ENCODE results near the gene DIAPH3.

The DIAPH3 gene

GRCh38 chr13:59730026-59730425, 433.7 kb downstream of the DIAPH3 start:
- Histone ChIP-seq H4K20me1 (no peaks in the 10 kb centered on the region), H3K4me1 (peaks cover 9% of the 10 kb centered on the region), H3K36me3 (no peaks in the 10 kb centered on the region), H3K9ac (no peak overlapping the region), H3K27ac (no peak overlapping the region), H3K4me2 (no peak overlapping the region), H3K27me3 (no peaks in the 10 kb centered on the region), H3K9me3 (no peaks in the 10 kb centered on the region), H3K4me3 (no peak overlapping the region)
- no peak for TF ChIP-seq Cebpa-rat (IDR thresholded peaks at IDR 0.05)

- no peaks in the 10 kb centered on the region for H3K36me3 ChIP-seq
- H4K20me1 ChIP-seq = no peaks in the 10 kb centered on the region
- no peak overlapping the region for H3K4me2 ChIP-seq
- H3K27ac ChIP-seq = no peak overlapping the region
- no peaks in the 10 kb centered on the region for H3K9me3 ChIP-seq
- H3K27me3 ChIP-seq = no peaks in the 10 kb centered on the region
- no peak overlapping the region for H3K9ac ChIP-seq
- peaks cover under 1% of the 10 kb centered on the region for H3K4me1 ChIP-seq
- no peak overlapping the region for H3K4me3 ChIP-seq
- TF ChIP-seq Cebpa-rat (IDR thresholded peaks at IDR 0.05) = no peak
Measured at GRCh38 chr13:59728896-59729545, 434.7 kb downstream of the DIAPH3 start.

GRCh38 chr13:59721926-59722910, 441.5 kb downstream of the DIAPH3 start:
- no peak overlapping the region for H3K27ac ChIP-seq

GRCh38 chr13:59715611-59716010, 448.1 kb downstream of the DIAPH3 start:
- Histone ChIP-seq H3K27me3 (no peaks in the 10 kb centered on the region), H3K4me1 (no peaks in the 10 kb centered on the region), H3K27ac (no peak overlapping the region), H3K9ac (no peak overlapping the region), H4K20me1 (no peaks in the 10 kb centered on the region), H3K9me3 (no peaks in the 10 kb centered on the region), H3K4me2 (no peak overlapping the region), H3K4me3 (no peak overlapping the region), H3K36me3 (no peaks in the 10 kb centered on the region)
- TF ChIP-seq Cebpa-rat (IDR thresholded peaks at IDR 0.05) = no peak

More at GRCh38 chr13:59721926-59722910, 441.5 kb downstream of the DIAPH3 start:
- Histone ChIP-seq H3K27me3 (no peaks in the 10 kb centered on the region), H4K20me1 (no peaks in the 10 kb centered on the region), H3K9me3 (no peaks in the 10 kb centered on the region), H3K4me1 (peaks cover 13% of the 10 kb centered on the region), H3K36me3 (no peaks in the 10 kb centered on the region), H3K4me3 (no peak overlapping the region), H3K9ac (no peak overlapping the region), H3K4me2 (peak overlapping the region; percentile 38)
- TF ChIP-seq Cebpa-rat (IDR thresholded peaks at IDR 0.05) = no peak

GRCh38 chr13:59710996-59711701, 452.6 kb downstream of the DIAPH3 start:
- Histone ChIP-seq H3K9ac (no peak overlapping the region), H4K20me1 (no peaks in the 10 kb centered on the region), H3K4me2 (no peak overlapping the region), H3K27me3 (no peaks in the 10 kb centered on the region), H3K4me3 (no peak overlapping the region), H3K4me1 (no peaks in the 10 kb centered on the region), H3K27ac (no peak overlapping the region), H3K9me3 (no peaks in the 10 kb centered on the region), H3K36me3 (no peaks in the 10 kb centered on the region)
- no peak for TF ChIP-seq Cebpa-rat (IDR thresholded peaks at IDR 0.05)

- Histone ChIP-seq H3K4me1 (no peaks in the 10 kb centered on the region), H3K27me3 (no peaks in the 10 kb centered on the region), H3K9me3 (no peaks in the 10 kb centered on the region), H3K9ac (no peak overlapping the region), H4K20me1 (no peaks in the 10 kb centered on the region), H3K4me2 (no peak overlapping the region), H3K36me3 (no peaks in the 10 kb centered on the region), H3K27ac (no peak overlapping the region), H3K4me3 (no peak overlapping the region)
- TF ChIP-seq Cebpa-rat (IDR thresholded peaks at IDR 0.05) = no peak
Measured at GRCh38 chr13:59710416-59710815, 453.3 kb downstream of the DIAPH3 start.

GRCh38 chr13:59706101-59706976, 457.4 kb downstream of the DIAPH3 start:
- no peak overlapping the region for H3K4me2 ChIP-seq
- TF ChIP-seq Cebpa-rat (IDR thresholded peaks at IDR 0.05) = no peak
- peaks cover 7% of the 10 kb centered on the region for H3K4me1 ChIP-seq
- H3K9ac ChIP-seq = no peak overlapping the region
- H3K36me3 ChIP-seq = no peaks in the 10 kb centered on the region
- no peak overlapping the region for H3K4me3 ChIP-seq
- no peak overlapping the region for H3K27ac ChIP-seq
- no peaks in the 10 kb centered on the region for H3K27me3 ChIP-seq
- H4K20me1 ChIP-seq = no peaks in the 10 kb centered on the region
- no peaks in the 10 kb centered on the region for H3K9me3 ChIP-seq

GRCh38 chr13:59702269-59702668, 461.5 kb downstream of the DIAPH3 start:
- no peaks in the 10 kb centered on the region for H4K20me1 ChIP-seq
- H3K36me3 ChIP-seq = no peaks in the 10 kb centered on the region

GRCh38 chr13:59701261-59701660, 462.5 kb downstream of the DIAPH3 start:
- H3K27me3 ChIP-seq = no peaks in the 10 kb centered on the region
- TF ChIP-seq Cebpa-rat (IDR thresholded peaks at IDR 0.05) = no peak
- peaks cover 7% of the 10 kb centered on the region for H3K4me1 ChIP-seq
- H3K4me2 ChIP-seq = no peak overlapping the region
- no peaks in the 10 kb centered on the region for H4K20me1 ChIP-seq
- no peak overlapping the region for H3K9ac ChIP-seq
- H3K9me3 ChIP-seq = no peaks in the 10 kb centered on the region
- no peaks in the 10 kb centered on the region for H3K36me3 ChIP-seq
- H3K4me3 ChIP-seq = no peak overlapping the region
- no peak overlapping the region for H3K27ac ChIP-seq

More at GRCh38 chr13:59702269-59702668, 461.5 kb downstream of the DIAPH3 start:
- Histone ChIP-seq H3K27me3 (no peaks in the 10 kb centered on the region), H3K27ac (no peak overlapping the region), H3K4me1 (peaks cover 7% of the 10 kb centered on the region), H3K9ac (no peak overlapping the region), H3K9me3 (no peaks in the 10 kb centered on the region), H3K4me3 (no peak overlapping the region), H3K4me2 (no peak overlapping the region)
- TF ChIP-seq Cebpa-rat (IDR thresholded peaks at IDR 0.05) = no peak
